ENCODE data around the gene TEP1. TPM values are rescaled to one million over a fixed set of nuclear protein-coding genes. Genes with fewer than 3 reads are reported as not detected.
A peak's percentile ranks its signal among the peaks of the same experiment; 100 is the strongest.

The TEP1 gene
- total and polyA plus RNA-seq, 2 experiments from 2014 or later = 10.7 to 29.4 TPM

- Histone ChIP-seq H3K27ac (peak overlapping the region; percentile 85), H4K20me1 (ENCODE audit: insufficient read depth, poor library complexity, severe bottlenecking) (no peaks in the 10 kb centered on the region), H3K27me3 (no peaks in the 10 kb centered on the region), H3K9me2 (replicated peaks; ENCODE audit: insufficient read depth) (no peaks in the 10 kb centered on the region), H3K4me3 (no peak overlapping the region), H3K79me2 (no peaks in the 10 kb centered on the region), H3K36me3 (replicated peaks; ENCODE audit: insufficient read depth, low read depth) (no peaks in the 10 kb centered on the region), H3K4me2 (peak overlapping the region; percentile 65), H2AFZ (peak overlapping the region; percentile 4), H3K9me3 (ENCODE audit: low read depth) (no peaks in the 10 kb centered on the region), H3K4me1 (ENCODE audit: insufficient read depth) (peaks cover 5% of the 10 kb centered on the region)
- TF ChIP-seq EZH2phosphoT487 (IDR thresholded peaks at IDR 0.05; ENCODE audit: low read depth, severe bottlenecking, unreplicated experiment) (no peak), CTCF (IDR thresholded peaks at IDR 0.05; ENCODE audit: poor library complexity) (no peak), EZH2 (IDR thresholded peaks at IDR 0.05; ENCODE audit: borderline replicate concordance) (no peak)
- peak; percentile 61 for DNase-seq (ENCODE audit: low spot score)
- WGBS (ENCODE audit: low lambda C conversion rate, missing lambda C conversion rate) = 76% methylated on average over 5 of the region's 5 CpGs
These were observed 14.1 kb upstream of the TEP1 start for GRCh38 chr14:20427231-20428009.

GRCh38 chr14:20424851-20425250 is 11.6 kb upstream of the TEP1 start:
- Histone ChIP-seq H3K36me3 (replicated peaks; ENCODE audit: insufficient read depth, low read depth) (no peaks in the 10 kb centered on the region), H2AFZ (no peak overlapping the region), H3K4me1 (ENCODE audit: insufficient read depth) (peaks cover 5% of the 10 kb centered on the region), H3K9me3 (ENCODE audit: low read depth) (no peaks in the 10 kb centered on the region), H3K27ac (peak overlapping the region; percentile 25), H3K27me3 (no peaks in the 10 kb centered on the region), H4K20me1 (ENCODE audit: insufficient read depth, poor library complexity, severe bottlenecking) (no peaks in the 10 kb centered on the region), H3K9me2 (replicated peaks; ENCODE audit: insufficient read depth) (no peaks in the 10 kb centered on the region), H3K4me3 (no peak overlapping the region), H3K4me2 (no peak overlapping the region), H3K79me2 (no peaks in the 10 kb centered on the region)
- TF ChIP-seq EZH2phosphoT487 (IDR thresholded peaks at IDR 0.05; ENCODE audit: low read depth, severe bottlenecking, unreplicated experiment) (no peak), EZH2 (IDR thresholded peaks at IDR 0.05; ENCODE audit: borderline replicate concordance) (no peak)
- no peak for DNase-seq (ENCODE audit: low spot score)
- 34% methylated on average over 2 of the region's 2 CpGs for WGBS (ENCODE audit: low lambda C conversion rate, missing lambda C conversion rate)

- WGBS (ENCODE audit: low lambda C conversion rate, missing lambda C conversion rate) = 80% methylated on average over 2 of the region's 2 CpGs
- no peak overlapping the region for H2AFZ ChIP-seq
- H3K9me2 ChIP-seq (replicated peaks; ENCODE audit: insufficient read depth) = no peaks in the 10 kb centered on the region
- TF ChIP-seq CTCF (IDR thresholded peaks at IDR 0.05; ENCODE audit: poor library complexity) (no peak), EZH2 (IDR thresholded peaks at IDR 0.05; ENCODE audit: borderline replicate concordance) (no peak), EZH2phosphoT487 (IDR thresholded peaks at IDR 0.05; ENCODE audit: low read depth, severe bottlenecking, unreplicated experiment) (no peak)
- H3K4me2 ChIP-seq = no peak overlapping the region
- peaks cover 15% of the 10 kb centered on the region for H3K4me1 ChIP-seq (ENCODE audit: insufficient read depth)
- H3K79me2 ChIP-seq = no peaks in the 10 kb centered on the region
- H3K27ac ChIP-seq = no peak overlapping the region
- DNase-seq (ENCODE audit: low spot score) = no peak
- H3K36me3 ChIP-seq (replicated peaks; ENCODE audit: insufficient read depth, low read depth) = no peaks in the 10 kb centered on the region
- H3K9me3 ChIP-seq (ENCODE audit: low read depth) = no peaks in the 10 kb centered on the region
- H3K27me3 ChIP-seq = no peaks in the 10 kb centered on the region
- no peak overlapping the region for H3K4me3 ChIP-seq
- no peaks in the 10 kb centered on the region for H4K20me1 ChIP-seq (ENCODE audit: insufficient read depth, poor library complexity, severe bottlenecking)
These were observed 9.6 kb upstream of the TEP1 start for GRCh38 chr14:20422886-20423285.

GRCh38 chr14:20421267-20421666 is 8.0 kb upstream of the TEP1 start:
- Histone ChIP-seq H3K27ac (no peak overlapping the region), H3K4me3 (no peak overlapping the region), H3K27me3 (no peaks in the 10 kb centered on the region), H3K36me3 (replicated peaks; ENCODE audit: insufficient read depth, low read depth) (no peaks in the 10 kb centered on the region), H4K20me1 (ENCODE audit: insufficient read depth, poor library complexity, severe bottlenecking) (no peaks in the 10 kb centered on the region), H3K4me2 (no peak overlapping the region), H3K79me2 (no peaks in the 10 kb centered on the region), H3K9me2 (replicated peaks; ENCODE audit: insufficient read depth) (no peaks in the 10 kb centered on the region), H3K9me3 (ENCODE audit: low read depth) (no peaks in the 10 kb centered on the region), H3K4me1 (ENCODE audit: insufficient read depth) (peaks cover 15% of the 10 kb centered on the region), H2AFZ (no peak overlapping the region)
- WGBS (ENCODE audit: low lambda C conversion rate, missing lambda C conversion rate) = 50% methylated on average over 2 of the region's 2 CpGs
- DNase-seq (ENCODE audit: low spot score) = no peak
- TF ChIP-seq EZH2phosphoT487 (IDR thresholded peaks at IDR 0.05; ENCODE audit: low read depth, severe bottlenecking, unreplicated experiment) (no peak), EZH2 (IDR thresholded peaks at IDR 0.05; ENCODE audit: borderline replicate concordance) (no peak), CTCF (IDR thresholded peaks at IDR 0.05; ENCODE audit: poor library complexity) (no peak)
